Activated T-helper 1 cell treated with Interleukin-2 at 50 U/mL for 16 hours (primary cell): ENCODE measurements around the gene PMEPA1.

Experiments
- DNase-seq: peaks from one replicate; pipeline ENCODE4 v3.0.0-alpha.2; 2020; ENCODE audit warnings: low read depth

The PMEPA1 gene

GRCh38 chr20:57661746-57662455 lies 47.9 kb downstream of the PMEPA1 start:
- no peak for DNase-seq

GRCh38 chr20:57660922-57661745 lies 48.7 kb downstream of the PMEPA1 start:
- no peak for DNase-seq

- no peak for DNase-seq
Measured at GRCh38 chr20:57660181-57660921, 49.5 kb downstream of the PMEPA1 start.

- no peak for DNase-seq
Measured at GRCh38 chr20:57659517-57660180, 50.2 kb downstream of the PMEPA1 start.

GRCh38 chr20:57658833-57659516 lies 50.8 kb downstream of the PMEPA1 start:
- no peak for DNase-seq

GRCh38 chr20:57658447-57658832 lies 51.4 kb downstream of the PMEPA1 start:
- no peak for DNase-seq

- DNase-seq = peak; percentile 34
Measured at GRCh38 chr20:57657535-57658446, 52.0 kb downstream of the PMEPA1 start.

GRCh38 chr20:57656821-57657534 lies 52.8 kb downstream of the PMEPA1 start:
- DNase-seq = no peak

GRCh38 chr20:57656252-57656820 lies 53.5 kb downstream of the PMEPA1 start:
- no peak for DNase-seq

- no peak for DNase-seq
Measured at GRCh38 chr20:57655809-57656155, 54.0 kb downstream of the PMEPA1 start.

GRCh38 chr20:57654998-57655808 lies 54.6 kb downstream of the PMEPA1 start:
- DNase-seq = no peak

GRCh38 chr20:57654363-57654997 lies 55.3 kb downstream of the PMEPA1 start:
- peak; percentile 36 for DNase-seq

GRCh38 chr20:57653910-57654309 lies 55.9 kb downstream of the PMEPA1 start:
- no peak for DNase-seq

- no peak for DNase-seq
Measured at GRCh38 chr20:57653546-57653900, 56.3 kb downstream of the PMEPA1 start.

GRCh38 chr20:57652606-57653545 lies 56.9 kb downstream of the PMEPA1 start:
- DNase-seq = no peak

- DNase-seq = no peak
Measured at GRCh38 chr20:57651881-57652605, 57.8 kb downstream of the PMEPA1 start.
